ENCODE results near the gene LY6G5B. TPM values are rescaled to one million over a fixed set of nuclear protein-coding genes. Genes with fewer than 3 reads are reported as not detected.
A peak's percentile ranks its signal among the peaks of the same experiment; 100 is the strongest.

Gene LY6G5B
- total RNA-seq, 6 experiments from 2014 or later = 4.6 to 6.0 (median 5.3) TPM

DNA sequence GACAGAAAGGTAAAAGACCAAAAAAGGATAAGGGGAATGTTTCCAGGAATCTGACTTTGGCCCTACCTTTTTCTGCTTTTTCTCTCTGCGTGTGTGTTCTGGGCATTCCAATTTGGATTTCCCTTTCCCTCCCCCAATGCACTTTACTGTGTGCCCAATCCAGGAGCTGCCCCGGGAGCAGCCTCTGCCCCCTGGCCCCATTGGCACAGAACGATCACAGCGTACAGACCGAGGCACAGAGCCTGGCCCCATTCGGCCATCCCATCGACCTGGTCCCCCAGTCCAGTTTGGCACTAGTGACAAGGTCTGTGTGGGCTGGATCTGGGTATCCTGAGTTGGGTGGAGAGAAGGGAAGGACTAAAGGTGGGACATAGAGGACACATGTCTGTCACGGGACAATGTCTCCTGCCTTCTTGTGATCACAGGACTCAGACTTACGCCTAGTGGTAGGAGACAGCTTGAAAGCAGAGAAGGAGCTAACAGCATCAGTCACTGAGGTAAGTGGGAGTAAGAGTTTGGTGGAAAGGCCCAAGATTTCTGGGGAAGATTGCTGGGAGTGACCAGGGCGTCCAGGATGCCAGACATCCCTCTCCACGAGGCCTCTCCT lies 34.7 kb upstream of the LY6G5B start:
- TF ChIP-seq, protein P1, sequence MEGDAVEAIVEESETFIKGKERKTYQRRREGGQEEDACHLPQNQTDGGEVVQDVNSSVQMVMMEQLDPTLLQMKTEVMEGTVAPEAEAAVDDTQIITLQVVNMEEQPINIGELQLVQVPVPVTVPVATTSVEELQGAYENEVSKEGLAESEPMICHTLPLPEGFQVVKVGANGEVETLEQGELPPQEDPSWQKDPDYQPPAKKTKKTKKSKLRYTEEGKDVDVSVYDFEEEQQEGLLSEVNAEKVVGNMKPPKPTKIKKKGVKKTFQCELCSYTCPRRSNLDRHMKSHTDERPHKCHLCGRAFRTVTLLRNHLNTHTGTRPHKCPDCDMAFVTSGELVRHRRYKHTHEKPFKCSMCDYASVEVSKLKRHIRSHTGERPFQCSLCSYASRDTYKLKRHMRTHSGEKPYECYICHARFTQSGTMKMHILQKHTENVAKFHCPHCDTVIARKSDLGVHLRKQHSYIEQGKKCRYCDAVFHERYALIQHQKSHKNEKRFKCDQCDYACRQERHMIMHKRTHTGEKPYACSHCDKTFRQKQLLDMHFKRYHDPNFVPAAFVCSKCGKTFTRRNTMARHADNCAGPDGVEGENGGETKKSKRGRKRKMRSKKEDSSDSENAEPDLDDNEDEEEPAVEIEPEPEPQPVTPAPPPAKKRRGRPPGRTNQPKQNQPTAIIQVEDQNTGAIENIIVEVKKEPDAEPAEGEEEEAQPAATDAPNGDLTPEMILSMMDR (IDR thresholded peaks at IDR 0.05) = no peak
- Mint-ChIP-seq H3K27ac (peak overlapping the region; percentile 90), H3K36me3 (ENCODE audit: low read depth) (peaks cover 54% of the 10 kb centered on the region), H3K4me1 (ENCODE audit: low read depth) (peaks cover 67% of the 10 kb centered on the region), H3K27me3 (ENCODE audit: insufficient read depth) (peaks cover 7% of the 10 kb centered on the region), H3K9me3 (no peaks in the 10 kb centered on the region), H3K4me3 (no peak overlapping the region)
- no peak for DNase-seq

- H3K9me3 Mint-ChIP-seq = no peaks in the 10 kb centered on the region
Observed at GRCh38 chr6:31636698-31637596, 32.8 kb upstream of the LY6G5B start.

GRCh38 chr6:31639043-31639442 lies 30.7 kb upstream of the LY6G5B start:
- H3K4me3 Mint-ChIP-seq = no peak overlapping the region; the same call in 1 of the 2 replicates
- H3K4me1 Mint-ChIP-seq (ENCODE audit: low read depth) = peaks cover 54% of the 10 kb centered on the region
- peaks cover 50% of the 10 kb centered on the region for H3K36me3 Mint-ChIP-seq (ENCODE audit: low read depth)
- peaks cover 7% of the 10 kb centered on the region for H3K27me3 Mint-ChIP-seq (ENCODE audit: insufficient read depth)
- DNase-seq = no peak
- TF ChIP-seq, protein P1 (IDR thresholded peaks at IDR 0.05) = no peak
- H3K27ac Mint-ChIP-seq = peak overlapping the region; percentile 91
- no peaks in the 10 kb centered on the region for H3K9me3 Mint-ChIP-seq

More at GRCh38 chr6:31636698-31637596, 32.8 kb upstream of the LY6G5B start:
- Mint-ChIP-seq H3K36me3 (ENCODE audit: low read depth) (peaks cover 54% of the 10 kb centered on the region), H3K27ac (peak overlapping the region; percentile 76), H3K4me1 (ENCODE audit: low read depth) (peaks cover 72% of the 10 kb centered on the region), H3K4me3 (no peak overlapping the region), H3K27me3 (ENCODE audit: insufficient read depth) (peaks cover 7% of the 10 kb centered on the region)
- TF ChIP-seq, protein P1 (IDR thresholded peaks at IDR 0.05) = no peak
- DNase-seq = no peak

DNA sequence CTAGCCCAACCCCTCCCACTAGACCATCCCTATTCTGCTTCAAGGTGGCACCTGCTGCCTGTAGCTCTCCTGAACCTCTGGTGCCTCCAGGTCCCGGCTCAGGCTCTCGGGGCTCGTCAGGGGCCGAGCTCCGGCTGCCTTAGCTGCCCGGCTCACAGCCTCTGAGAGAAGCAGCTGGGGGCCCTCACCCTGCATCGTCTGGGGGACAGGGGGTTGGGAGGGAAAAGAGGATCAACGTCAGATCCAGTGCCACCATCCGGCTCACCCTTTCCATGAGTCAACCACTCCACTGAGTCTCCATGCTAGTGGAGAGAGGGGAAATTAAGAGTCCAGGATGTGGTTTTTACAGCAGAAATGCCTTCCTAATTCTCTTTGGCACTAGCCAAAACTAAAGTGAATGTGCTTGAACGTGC lies 30.3 kb upstream of the LY6G5B start:
- peak; percentile 65 for DNase-seq
- Mint-ChIP-seq H3K4me1 (ENCODE audit: low read depth) (peaks cover 50% of the 10 kb centered on the region), H3K36me3 (ENCODE audit: low read depth) (peaks cover 48% of the 10 kb centered on the region), H3K27me3 (ENCODE audit: insufficient read depth) (peaks cover 7% of the 10 kb centered on the region), H3K4me3 (peak overlapping the region; percentile 37), H3K27ac (peak overlapping the region; percentile 91), H3K9me3 (no peaks in the 10 kb centered on the region)
- TF ChIP-seq, protein P1 (IDR thresholded peaks at IDR 0.05) = no peak

- no peaks in the 10 kb centered on the region for H3K9me3 Mint-ChIP-seq
- TF ChIP-seq, protein P1 (IDR thresholded peaks at IDR 0.05) = no peak
- peaks cover 43% of the 10 kb centered on the region for H3K36me3 Mint-ChIP-seq (ENCODE audit: low read depth)
- peaks cover 44% of the 10 kb centered on the region for H3K4me1 Mint-ChIP-seq (ENCODE audit: low read depth)
- no peak overlapping the region for H3K4me3 Mint-ChIP-seq
- peak overlapping the region; percentile 91 for H3K27ac Mint-ChIP-seq
- no peak for DNase-seq
- peaks cover 7% of the 10 kb centered on the region for H3K27me3 Mint-ChIP-seq (ENCODE audit: insufficient read depth)
Observed at GRCh38 chr6:31640612-31641011, 29.2 kb upstream of the LY6G5B start.

Data from HFFc6 (cell line).